SK-N-SH (cell line): ENCODE results near the gene ZNF814. TPM values are rescaled to one million over a fixed set of nuclear protein-coding genes. Genes with fewer than 3 reads are reported as not detected.
"Not testable (repeated sequence)": the region's sequence is repeated elsewhere in the genome, so short reads cannot be mapped to it uniquely, and the experiment has no call there.

ENCODE experiments used
- CTCF ChIA-PET: fragments of 300-600, 350-600 bp; formaldehyde crosslinking; extraction: SDS; loops from one replicate; lab custom pipeline; 2021; lab: Yijun Ruan, JAX
- POLR2A ChIA-PET: fragments of 350-600 bp; sonication (Branson Sonifier 250); formaldehyde crosslinking; extraction: SDS; loops from one replicate; lab custom pipeline; 2020; ENCODE audit warnings: antibody characterized with exemption, inconsistent platforms; lab: Yijun Ruan, JAX
- DNase-seq: peaks from one replicate; pipeline ENCODE4 v3.0.0; 2012
- H2AFZ ChIP-seq: fragments of 200-600 bp; sonication (generic); 2 replicates; pipeline ENCODE4 v1.8.1; 2016; ENCODE audit warnings: antibody characterized with exemption, mild to moderate bottlenecking, low read depth
- H3F3A ChIP-seq: fragments of 200-600 bp; sonication (generic); replicated peaks from 2 replicates; pipeline ENCODE3; 2016; ENCODE audit warnings: antibody characterized with exemption, mild to moderate bottlenecking; ENCODE audit not compliant: insufficient read depth
- H3K27ac ChIP-seq, 2 experiments: fragments of 200-500 bp in 1 of 2; fragments of 200-600 bp in 1 of 2; sonication (Bioruptor generic) in 1 of 2; sonication (generic), shearing (Covaris generic) in 1 of 2; 2 replicates each; pipeline versions ENCODE4 v1.5.1 to v1.6.1; 2014 to 2016; ENCODE audit warnings: low read depth in 2 of 2, inconsistent platforms in 1 of 2, low read length in 1 of 2, mild to moderate bottlenecking in 1 of 2, mixed read lengths in 1 of 2
- H3K27me3 ChIP-seq: fragments of 200-600 bp; sonication (generic), shearing (Covaris generic); 2 replicates; pipeline ENCODE4 v1.6.1; 2016; ENCODE audit warnings: mixed run types; ENCODE audit not compliant: insufficient read depth
- H3K36me3 ChIP-seq, 2 experiments: fragments of 200-500 bp in 1 of 2; fragments of 200-600 bp in 1 of 2; sonication (Bioruptor generic) in 1 of 2; sonication (generic) in 1 of 2; replicated peaks in 1 of 2; 2 replicates each; pipeline versions ENCODE3 to v1.5.1; 2014 to 2016; ENCODE audit warnings: low read length in 1 of 2, mild to moderate bottlenecking in 1 of 2; ENCODE audit not compliant: insufficient read depth in 2 of 2, control insufficient read depth in 1 of 2
- H3K4me1 ChIP-seq, 2 experiments: fragments of 200-500 bp in 1 of 2; fragments of 200-600 bp in 1 of 2; sonication (Bioruptor generic) in 1 of 2; sonication (generic), shearing (Covaris generic) in 1 of 2; 2 replicates each; pipeline versions ENCODE4 v1.5.1 to v1.6.1; 2014 to 2016; ENCODE audit warnings: low read depth in 1 of 2, low read length in 1 of 2, mixed run types in 1 of 2; ENCODE audit not compliant: insufficient read depth in 2 of 2, control insufficient read depth in 1 of 2
- H3K4me2 ChIP-seq: fragments of 200-600 bp; sonication (generic), shearing (Covaris generic); 2 replicates; pipeline ENCODE4 v1.6.1; 2017; ENCODE audit warnings: mixed run types
- H3K4me3 ChIP-seq, 2 experiments: fragments of 200-500 bp in 1 of 2; fragments of 200-600 bp in 1 of 2; sonication (Bioruptor generic) in 1 of 2; sonication (generic), shearing (Covaris generic) in 1 of 2; 2 replicates each; pipeline versions ENCODE4 v1.5.1 to v1.8.1; 2014 to 2016; ENCODE audit warnings: low read depth in 2 of 2, inconsistent platforms in 1 of 2, low read length in 1 of 2, mild to moderate bottlenecking in 1 of 2, mixed read lengths in 1 of 2, moderate library complexity in 1 of 2
- H3K79me2 ChIP-seq: fragments of 200-600 bp; sonication (generic); 2 replicates; pipeline ENCODE4 v1.8.1; 2017; ENCODE audit warnings: mild to moderate bottlenecking; ENCODE audit not compliant: insufficient read depth
- H3K9ac ChIP-seq: fragments of 200-600 bp; sonication (generic); 2 replicates; pipeline ENCODE4 v1.6.1; 2017; ENCODE audit warnings: mixed run types
- H3K9me2 ChIP-seq: fragments of 200-600 bp; sonication (generic); 2 replicates; pipeline ENCODE4 v1.6.1; 2017; ENCODE audit warnings: mixed run types
- H3K9me3 ChIP-seq: fragments of 200-600 bp; sonication (generic); 2 replicates; pipeline ENCODE4 v1.6.1; 2017; ENCODE audit warnings: mixed run types, mild to moderate bottlenecking, moderate library complexity
- H4K20me1 ChIP-seq: fragments of 200-600 bp; sonication (generic); 2 replicates; pipeline ENCODE4 v1.6.1; 2017; ENCODE audit warnings: mild to moderate bottlenecking, mixed run types; ENCODE audit not compliant: insufficient read depth
- EP300 ChIP-seq, 2 experiments: IDR thresholded peaks; 2 replicates each; pipeline versions ENCODE4 v1.4.0 to v1.6.1; 2012; ENCODE audit warnings: borderline replicate concordance in 1 of 2, low read depth in 1 of 2, low read length in 1 of 2
- EZH2phosphoT487 ChIP-seq: fragments of 200-600 bp; sonication (generic); IDR thresholded peaks from 2 replicates; pipeline ENCODE4 v1.6.1; 2017; ENCODE audit warnings: low read depth, mixed run types, mild to moderate bottlenecking, antibody characterized with exemption, moderate library complexity, borderline replicate concordance
- FOSL2 ChIP-seq: IDR thresholded peaks from 2 replicates; pipeline ENCODE4 v1.4.0; 2012; ENCODE audit warnings: low read depth, mild to moderate bottlenecking, moderate library complexity, borderline replicate concordance
- FOXJ3 ChIP-seq: sonication (generic); formaldehyde crosslinking; IDR thresholded peaks from 2 replicates; pipeline ENCODE4 v1.5.1; 2020; ENCODE audit warnings: mild to moderate bottlenecking, missing genetic modification reagents
- MEF2A ChIP-seq: IDR thresholded peaks from 2 replicates; pipeline ENCODE4 v1.4.0; 2012; ENCODE audit warnings: low read depth, borderline replicate concordance
- MXI1 ChIP-seq: IDR thresholded peaks from 2 replicates; pipeline ENCODE4 v1.6.1; 2012; ENCODE audit warnings: mild to moderate bottlenecking, low read depth, low read length, improper control_type of control experiment
- POLR2AphosphoS5 ChIP-seq: IDR thresholded peaks from 2 replicates; pipeline ENCODE4 v1.6.1; 2012; ENCODE audit warnings: low read depth, low read length
- RAD21 ChIP-seq: IDR thresholded peaks from 2 replicates; pipeline ENCODE4 v1.6.1; 2012; ENCODE audit warnings: mild to moderate bottlenecking, low read length
- RFX5 ChIP-seq: IDR thresholded peaks from 2 replicates; pipeline ENCODE4 v1.6.1; 2012; ENCODE audit warnings: mild to moderate bottlenecking, improper control_type of control experiment, low read length
- SMC3 ChIP-seq: IDR thresholded peaks from 2 replicates; pipeline ENCODE4 v1.6.1; 2012; ENCODE audit warnings: low read depth, low read length, improper control_type of control experiment
- WGBS: methylation state at CpG from one replicate; pipeline ENCODE4 v1.1.6; 2017; ENCODE audit warnings: low lambda C conversion rate; 5-methylcytosine and 5-hydroxymethylcytosine counted together
- polyA plus RNA-seq, 3 experiments: library from polyadenylated mRNA; depleted of rRNA; stranded (reverse); fragments of >200 nt; gene quantifications; 2 replicates each; pipeline ENCODE4 v1.2.3, GENCODE V29; 2012

The ZNF814 gene
- polyA plus RNA-seq, 1 of the 3 experiments (the other 2 are of a cell fraction), result 4.3 TPM

GRCh38 chr19:57813919-57814504, 74.8 kb downstream of the ZNF814 start:
- 30% methylated on average over 13 of the region's 13 CpGs for WGBS
- Histone ChIP-seq H3K9ac (peak overlapping the region; percentile 75), H3K27ac (peak overlapping the region; percentile 49 to 67; a peak in 2 of 4 replicates), H3K79me2 (peaks cover 18% of the 10 kb centered on the region; the same call in 1 of the 2 replicates), H2AFZ (peak overlapping the region; percentile 81), H3K9me3 (no peaks in the 10 kb centered on the region), H3K4me2 (peak overlapping the region; percentile 78), H3K27me3 (no peaks in the 10 kb centered on the region), H3K9me2 (no peaks in the 10 kb centered on the region), H3F3A (no peaks in the 10 kb centered on the region), H3K4me1 (peaks cover 0 to 7% of the 10 kb centered on the region in 2 experiments; a peak in 1 of 4 replicates), H3K4me3 (peak overlapping the region; percentile 82 to 90), H3K36me3 (peaks cover 7 to 9% of the 10 kb centered on the region in 2 experiments), H4K20me1 (no peaks in the 10 kb centered on the region)
- ChIA-PET POLR2A (interaction anchor here (1.2 to 1.4 kb wide), 2 partner anchors 181 to 245 kb away, joined by 3 read pairs; partner anchors contain the start of genes ZNF135 and ZNF211), CTCF (no interaction called here)
- no peak for DNase-seq
- TF ChIP-seq EP300 (IDR thresholded peaks at IDR 0.05; ENCODE audit: borderline replicate concordance in 1 of 2, low read depth in 1 of 2, low read length in 1 of 2) (no peak), SMC3 (no peak), RFX5 (no peak), RAD21 (no peak), POLR2AphosphoS5 (no peak), FOSL2 (no peak), FOXJ3 (CRISPR knock-in tag) (no peak), MXI1 (no peak), MEF2A (no peak), EZH2phosphoT487 (no peak)

GRCh38 chr19:57812975-57813820, 75.6 kb downstream of the ZNF814 start:
- DNase-seq, CTCF ChIA-PET, H3K4me1 ChIP-seq, H3K9me3 ChIP-seq, H3K27me3 ChIP-seq, H3F3A ChIP-seq, H3K9ac ChIP-seq, H3K27ac ChIP-seq, H4K20me1 ChIP-seq, H2AFZ ChIP-seq, H3K9me2 ChIP-seq, POLR2A ChIA-PET: not testable (repeated sequence)
- peaks cover 7 to 11% of the 10 kb centered on the region in 2 experiments for H3K36me3 ChIP-seq
- WGBS, result 95% methylated on average over 11 of the region's 13 CpGs
- H3K4me2 ChIP-seq, result peak overlapping the region; percentile 78
- H3K79me2 ChIP-seq, result peaks cover 18% of the 10 kb centered on the region; the same call in 1 of the 2 replicates
- peak overlapping the region; percentile 82 to 90; a peak in 3 of 4 replicates for H3K4me3 ChIP-seq
